Neural progenitor cell (in vitro differentiated cells): ENCODE data around the gene MADD.

Experiments used
- EZH2 ChIP-seq: fragments of 200-600 bp; sonication (generic); IDR thresholded peaks from 2 replicates; pipeline ENCODE4 v1.6.1; 2017; ENCODE audit warnings: antibody characterized with exemption, mild to moderate bottlenecking, moderate library complexity
- TF ChIP-seq, protein P1 (sequence below): fragments of 200-600 bp; sonication (generic); IDR thresholded peaks from 2 replicates; pipeline ENCODE4 v1.5.1; 2017; ENCODE audit warnings: antibody characterized with exemption, mild to moderate bottlenecking

DNA sequence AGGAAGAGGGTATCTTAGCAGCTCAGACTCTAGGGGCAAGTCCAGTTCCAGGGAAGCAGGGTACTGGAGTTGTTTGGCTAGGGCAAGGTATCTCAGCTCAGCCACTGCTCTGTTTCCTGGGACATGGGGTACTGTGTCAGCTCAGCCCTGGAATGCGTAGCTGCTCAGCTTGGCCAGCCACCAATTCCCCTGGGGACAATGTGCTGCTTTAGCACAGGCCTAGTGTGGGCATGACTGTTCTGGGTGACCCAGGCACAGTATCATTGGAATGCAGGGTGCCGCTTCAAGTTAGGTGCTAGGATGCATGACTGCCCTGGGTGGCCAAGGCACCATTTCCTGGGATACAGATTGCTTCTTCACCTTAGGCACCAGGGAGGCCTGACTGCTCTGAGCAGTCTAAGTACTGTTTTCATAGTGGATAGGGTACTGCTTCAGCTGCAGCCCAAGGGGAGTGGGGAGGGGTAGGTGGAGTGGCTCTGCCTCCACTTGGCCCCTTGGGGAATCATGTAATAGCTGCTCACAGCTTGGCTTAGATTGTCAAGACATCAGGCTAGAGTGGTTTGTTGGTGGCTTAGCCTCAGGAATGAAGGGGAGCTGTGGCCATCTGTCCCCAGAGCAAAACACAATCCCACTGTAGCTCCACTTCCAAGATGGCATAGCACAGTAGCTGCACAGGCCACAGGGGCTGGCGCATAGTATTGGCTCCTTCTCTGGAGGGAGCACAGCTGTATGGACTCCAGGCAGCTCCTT is 36.0 kb downstream of the MADD start:
- TF ChIP-seq, protein P1, sequence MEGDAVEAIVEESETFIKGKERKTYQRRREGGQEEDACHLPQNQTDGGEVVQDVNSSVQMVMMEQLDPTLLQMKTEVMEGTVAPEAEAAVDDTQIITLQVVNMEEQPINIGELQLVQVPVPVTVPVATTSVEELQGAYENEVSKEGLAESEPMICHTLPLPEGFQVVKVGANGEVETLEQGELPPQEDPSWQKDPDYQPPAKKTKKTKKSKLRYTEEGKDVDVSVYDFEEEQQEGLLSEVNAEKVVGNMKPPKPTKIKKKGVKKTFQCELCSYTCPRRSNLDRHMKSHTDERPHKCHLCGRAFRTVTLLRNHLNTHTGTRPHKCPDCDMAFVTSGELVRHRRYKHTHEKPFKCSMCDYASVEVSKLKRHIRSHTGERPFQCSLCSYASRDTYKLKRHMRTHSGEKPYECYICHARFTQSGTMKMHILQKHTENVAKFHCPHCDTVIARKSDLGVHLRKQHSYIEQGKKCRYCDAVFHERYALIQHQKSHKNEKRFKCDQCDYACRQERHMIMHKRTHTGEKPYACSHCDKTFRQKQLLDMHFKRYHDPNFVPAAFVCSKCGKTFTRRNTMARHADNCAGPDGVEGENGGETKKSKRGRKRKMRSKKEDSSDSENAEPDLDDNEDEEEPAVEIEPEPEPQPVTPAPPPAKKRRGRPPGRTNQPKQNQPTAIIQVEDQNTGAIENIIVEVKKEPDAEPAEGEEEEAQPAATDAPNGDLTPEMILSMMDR, result no peak
- no peak for TF ChIP-seq EZH2
